Mucosa of rectum (tissue), 2 donors: ENCODE measurements around the gene ZSCAN20.

ENCODE experiments used
- H3K27ac ChIP-seq, 2 donors: one replicate each; pipeline ENCODE4 v1.7.0; 2013; ENCODE audit warnings: inconsistent platforms in 2 of 2, low read depth in 2 of 2, low read length in 2 of 2
- H3K27me3 ChIP-seq, 2 donors: one replicate each; pipeline ENCODE4 v1.7.0; 2013; ENCODE audit warnings: low read length in 2 of 2; ENCODE audit not compliant: control insufficient read depth in 2 of 2, insufficient read depth in 2 of 2
- H3K36me3 ChIP-seq, 2 donors: one replicate each; pipeline ENCODE4 v1.7.0; 2013; ENCODE audit warnings: low read length in 2 of 2; ENCODE audit not compliant: control insufficient read depth in 2 of 2, insufficient read depth in 2 of 2
- H3K4me1 ChIP-seq, 2 donors: one replicate each; pipeline ENCODE4 v1.7.0; 2013; ENCODE audit warnings: low read length in 2 of 2, mild to moderate bottlenecking in 1 of 2; ENCODE audit not compliant: control insufficient read depth in 2 of 2, insufficient read depth in 2 of 2
- H3K4me3 ChIP-seq, 2 donors: one replicate each; pipeline ENCODE4 v1.7.0; 2013; ENCODE audit warnings: low read length in 2 of 2
- H3K9ac ChIP-seq, 2 donors: one replicate each; pipeline ENCODE4 v1.7.0; 2013; ENCODE audit warnings: low read length in 2 of 2, low read depth in 1 of 2, mild to moderate bottlenecking in 1 of 2
- H3K9me3 ChIP-seq, 2 donors: one replicate each; pipeline ENCODE4 v1.7.0; 2013; ENCODE audit warnings: low read length in 2 of 2; ENCODE audit not compliant: control insufficient read depth in 2 of 2
- donor health status: healthy.
- donor health status: Normal muscosa, but diverticular disease.

The ZSCAN20 gene

GRCh38 chr1:33462405-33463164 is 9.9 kb upstream of the ZSCAN20 start:
- no peaks in the 10 kb centered on the region for H3K9me3 ChIP-seq
- H3K27me3 ChIP-seq = no peaks in the 10 kb centered on the region
- no peak overlapping the region for H3K9ac ChIP-seq
- H3K4me1 ChIP-seq = no peaks in the 10 kb centered on the region
- no peak overlapping the region for H3K27ac ChIP-seq
- no peaks in the 10 kb centered on the region for H3K36me3 ChIP-seq
- no peak overlapping the region for H3K4me3 ChIP-seq

- Histone ChIP-seq H3K9me3 (no peaks in the 10 kb centered on the region), H3K4me1 (no peaks in the 10 kb centered on the region), H3K9ac (no peak overlapping the region), H3K4me3 (no peak overlapping the region), H3K27me3 (no peaks in the 10 kb centered on the region), H3K27ac (no peak overlapping the region), H3K36me3 (no peaks in the 10 kb centered on the region)
These were observed 7.9 kb upstream of the ZSCAN20 start for GRCh38 chr1:33464552-33464951.

- peaks cover 0 to 2% of the 10 kb centered on the region in 2 donors for H3K4me1 ChIP-seq
These were observed 7.1 kb upstream of the ZSCAN20 start for GRCh38 chr1:33465316-33465715.

GRCh38 chr1:33466159-33466558 is 6.3 kb upstream of the ZSCAN20 start:
- H3K4me3 ChIP-seq = no peak overlapping the region
- H3K4me1 ChIP-seq = peaks cover 0 to 3% of the 10 kb centered on the region in 2 donors
- H3K27me3 ChIP-seq = no peaks in the 10 kb centered on the region
- H3K9ac ChIP-seq = no peak overlapping the region
- H3K9me3 ChIP-seq = no peaks in the 10 kb centered on the region
- no peak overlapping the region for H3K27ac ChIP-seq
- H3K36me3 ChIP-seq = no peaks in the 10 kb centered on the region

More at GRCh38 chr1:33465316-33465715, 7.1 kb upstream of the ZSCAN20 start:
- no peak overlapping the region for H3K9ac ChIP-seq
- H3K9me3 ChIP-seq = no peaks in the 10 kb centered on the region
- no peak overlapping the region for H3K4me3 ChIP-seq
- no peaks in the 10 kb centered on the region for H3K36me3 ChIP-seq
- no peaks in the 10 kb centered on the region for H3K27me3 ChIP-seq
- no peak overlapping the region for H3K27ac ChIP-seq

- Histone ChIP-seq H3K9ac (no peak overlapping the region), H3K36me3 (no peaks in the 10 kb centered on the region), H3K27ac (no peak overlapping the region), H3K27me3 (no peaks in the 10 kb centered on the region), H3K9me3 (no peaks in the 10 kb centered on the region), H3K4me1 (peaks cover 3 to 9% of the 10 kb centered on the region in 2 donors), H3K4me3 (no peak overlapping the region)
These were observed 4.4 kb upstream of the ZSCAN20 start for GRCh38 chr1:33468011-33468410.

GRCh38 chr1:33468531-33468930 is 3.9 kb upstream of the ZSCAN20 start:
- Histone ChIP-seq H3K9ac (no peak overlapping the region), H3K9me3 (no peaks in the 10 kb centered on the region), H3K27ac (no peak overlapping the region)

GRCh38 chr1:33468967-33469366 is 3.5 kb upstream of the ZSCAN20 start:
- Histone ChIP-seq H3K4me3 (no peak overlapping the region), H3K27ac (no peak overlapping the region), H3K4me1 (peaks cover 3 to 13% of the 10 kb centered on the region in 2 donors), H3K27me3 (no peaks in the 10 kb centered on the region), H3K9me3 (no peaks in the 10 kb centered on the region), H3K9ac (no peak overlapping the region), H3K36me3 (no peaks in the 10 kb centered on the region)

More at GRCh38 chr1:33468531-33468930, 3.9 kb upstream of the ZSCAN20 start:
- no peak overlapping the region for H3K4me3 ChIP-seq
- no peaks in the 10 kb centered on the region for H3K27me3 ChIP-seq
- H3K4me1 ChIP-seq = peaks cover 3 to 13% of the 10 kb centered on the region in 2 donors
- no peaks in the 10 kb centered on the region for H3K36me3 ChIP-seq

- peaks cover 3 to 13% of the 10 kb centered on the region in 2 donors for H3K4me1 ChIP-seq
These were observed 2.8 kb upstream of the ZSCAN20 start for GRCh38 chr1:33469691-33470090.

GRCh38 chr1:33470495-33471012 is 1.9 kb upstream of the ZSCAN20 start:
- peaks cover 3 to 13% of the 10 kb centered on the region in 2 donors for H3K4me1 ChIP-seq
- H3K27ac ChIP-seq = no peak overlapping the region
- no peaks in the 10 kb centered on the region for H3K9me3 ChIP-seq
- no peak overlapping the region for H3K4me3 ChIP-seq
- no peaks in the 10 kb centered on the region for H3K27me3 ChIP-seq
- H3K36me3 ChIP-seq = no peaks in the 10 kb centered on the region
- H3K9ac ChIP-seq = no peak overlapping the region

More at GRCh38 chr1:33469691-33470090, 2.8 kb upstream of the ZSCAN20 start:
- Histone ChIP-seq H3K9me3 (no peaks in the 10 kb centered on the region), H3K4me3 (no peak overlapping the region), H3K9ac (no peak overlapping the region), H3K27me3 (no peaks in the 10 kb centered on the region), H3K27ac (no peak overlapping the region), H3K36me3 (no peaks in the 10 kb centered on the region)

GRCh38 chr1:33471416-33471815 is 1.0 kb upstream of the ZSCAN20 start:
- H3K36me3 ChIP-seq = no peaks in the 10 kb centered on the region
- no peaks in the 10 kb centered on the region for H3K27me3 ChIP-seq
- no peaks in the 10 kb centered on the region for H3K9me3 ChIP-seq
- no peak overlapping the region for H3K27ac ChIP-seq
- no peak overlapping the region for H3K4me3 ChIP-seq
- H3K4me1 ChIP-seq = peaks cover 3 to 13% of the 10 kb centered on the region in 2 donors
- no peak overlapping the region for H3K9ac ChIP-seq
